Smooth muscle cell (in vitro differentiated cells): ENCODE results near the gene ZBED4. TPM values are rescaled to one million over a fixed set of nuclear protein-coding genes. Genes with fewer than 3 reads are reported as not detected.

ENCODE experiments used
- DNase-seq: peaks from one replicate; lab custom pipeline; 2025; ENCODE audit not compliant: unreplicated experiment; lab: John Stamatoyannopoulos, UW
- H2AFZ ChIP-seq: fragments of 200-600 bp; sonication (generic); 2 replicates; pipeline ENCODE4 v1.6.0; 2016; ENCODE audit warnings: antibody characterized with exemption, low read depth, mild to moderate bottlenecking
- H3F3A ChIP-seq: fragments of 200-600 bp; sonication (generic); 2 replicates; pipeline ENCODE4 v1.6.0; 2017; ENCODE audit warnings: antibody characterized with exemption, low read depth
- H3K27ac ChIP-seq: fragments of 200-600 bp; sonication (generic); 2 replicates; pipeline ENCODE4 v1.5.1; 2016; ENCODE audit warnings: low read depth, mild to moderate bottlenecking
- H3K27me3 ChIP-seq: fragments of 200-600 bp; sonication (generic); 2 replicates; pipeline ENCODE4 v1.6.1; 2016; ENCODE audit warnings: low read depth, mild to moderate bottlenecking
- H3K36me3 ChIP-seq: fragments of 200-600 bp; sonication (generic); 2 replicates; pipeline ENCODE4 v1.5.1; 2016; ENCODE audit warnings: low read depth
- H3K4me1 ChIP-seq: fragments of 200-600 bp; sonication (generic); 2 replicates; pipeline ENCODE4 v1.5.1; 2016; ENCODE audit warnings: low read depth
- H3K4me2 ChIP-seq: fragments of 200-600 bp; sonication (generic); 2 replicates; pipeline ENCODE4 v1.6.0; 2016; ENCODE audit warnings: mild to moderate bottlenecking
- H3K4me3 ChIP-seq: fragments of 200-600 bp; sonication (generic); 2 replicates; pipeline ENCODE4 v1.5.1; 2016; ENCODE audit warnings: mild to moderate bottlenecking
- H3K79me2 ChIP-seq: fragments of 200-600 bp; sonication (generic); 2 replicates; pipeline ENCODE4 v1.6.0; 2016; ENCODE audit warnings: low read depth, mild to moderate bottlenecking
- H3K9ac ChIP-seq: fragments of 200-600 bp; sonication (generic); 2 replicates; pipeline ENCODE4 v1.6.0; 2016; ENCODE audit warnings: low read depth
- H3K9me3 ChIP-seq: fragments of 200-600 bp; sonication (generic); replicated peaks from 2 replicates; pipeline ENCODE4 v1.5.1; 2016; ENCODE audit warnings: low read depth
- H4K20me1 ChIP-seq: fragments of 200-600 bp; sonication (generic); 2 replicates; pipeline ENCODE4 v1.6.0; 2016; ENCODE audit warnings: low read depth
- CTCF ChIP-seq: fragments of 200-600 bp; sonication (generic); IDR thresholded peaks from 2 replicates; pipeline ENCODE4 v1.5.1; 2017; ENCODE audit warnings: borderline replicate concordance, mild to moderate bottlenecking, antibody characterized with exemption; ENCODE audit not compliant: insufficient read depth, poor library complexity, severe bottlenecking
- WGBS: methylation state at CpG from one replicate; pipeline ENCODE4 v1.1.7; 2016; ENCODE audit warnings: low lambda C conversion rate; 5-methylcytosine and 5-hydroxymethylcytosine counted together
- polyA plus RNA-seq: library from polyadenylated mRNA; unstranded; fragments of >200 nt; fragmentation: Nextera tagmentation; extraction: Ambion mirVana; gene quantifications from 2 replicates; pipeline ENCODE4 v1.2.1, GENCODE V29; 2016
- total RNA-seq: library from RNA; depleted of rRNA; stranded (reverse); fragments of >200 nt; gene quantifications from 2 replicates; pipeline ENCODE4 v1.2.3, GENCODE V29; 2014

The ZBED4 gene
- total and polyA plus RNA-seq, 2 experiments from 2014 or later: 12.1 to 16.6 TPM

- Histone ChIP-seq H3K36me3 (no peaks in the 10 kb centered on the region), H3F3A (no peaks in the 10 kb centered on the region), H3K27ac (no peak overlapping the region), H3K9ac (no peak overlapping the region), H3K79me2 (peaks cover 20% of the 10 kb centered on the region), H4K20me1 (peaks cover under 1% of the 10 kb centered on the region), H3K27me3 (no peaks in the 10 kb centered on the region), H3K4me2 (no peak overlapping the region), H3K4me3 (no peak overlapping the region), H3K4me1 (peaks cover 4% of the 10 kb centered on the region), H3K9me3 (no peaks in the 10 kb centered on the region), H2AFZ (no peak overlapping the region)
- DNase-seq: no peak
- WGBS: 99% methylated on average over 18 of the region's 18 CpGs
- no peak for TF ChIP-seq CTCF
Observed at GRCh38 chr22:49920859-49921258, 67.2 kb downstream of the ZBED4 start.

- Histone ChIP-seq H4K20me1 (no peaks in the 10 kb centered on the region), H3K27me3 (no peaks in the 10 kb centered on the region), H3K9ac (no peak overlapping the region), H2AFZ (no peak overlapping the region), H3K36me3 (no peaks in the 10 kb centered on the region), H3K9me3 (no peaks in the 10 kb centered on the region), H3K4me3 (no peak overlapping the region), H3K79me2 (peaks cover 12% of the 10 kb centered on the region), H3K27ac (no peak overlapping the region), H3K4me2 (no peak overlapping the region), H3K4me1 (peaks cover 4% of the 10 kb centered on the region), H3F3A (no peaks in the 10 kb centered on the region)
- 94% methylated on average over 35 of the region's 35 CpGs for WGBS
- DNase-seq: no peak
- TF ChIP-seq CTCF: no peak
Observed at GRCh38 chr22:49921508-49922278, 68.0 kb downstream of the ZBED4 start.

- no peak overlapping the region for H3K9ac ChIP-seq
- no peak overlapping the region for H3K4me2 ChIP-seq
- peaks cover 4% of the 10 kb centered on the region for H3K79me2 ChIP-seq
- no peaks in the 10 kb centered on the region for H3K9me3 ChIP-seq
- H2AFZ ChIP-seq: no peak overlapping the region
- no peaks in the 10 kb centered on the region for H3K27me3 ChIP-seq
- H4K20me1 ChIP-seq: no peaks in the 10 kb centered on the region
- no peak for DNase-seq
- TF ChIP-seq CTCF: no peak
- H3K4me1 ChIP-seq: peaks cover 4% of the 10 kb centered on the region
- no peaks in the 10 kb centered on the region for H3K36me3 ChIP-seq
- H3F3A ChIP-seq: no peaks in the 10 kb centered on the region
- no peak overlapping the region for H3K27ac ChIP-seq
- 91% methylated on average over 18 of the region's 22 CpGs for WGBS
- H3K4me3 ChIP-seq: no peak overlapping the region
Observed at GRCh38 chr22:49922484-49922883, 68.8 kb downstream of the ZBED4 start.

- no peak overlapping the region for H3K9ac ChIP-seq
- no peak overlapping the region for H3K4me2 ChIP-seq
- no peak overlapping the region for H3K4me3 ChIP-seq
- no peaks in the 10 kb centered on the region for H3K9me3 ChIP-seq
- H3K79me2 ChIP-seq: no peaks in the 10 kb centered on the region
- no peaks in the 10 kb centered on the region for H3F3A ChIP-seq
- no peaks in the 10 kb centered on the region for H3K27me3 ChIP-seq
- TF ChIP-seq CTCF: no peak
- H2AFZ ChIP-seq: no peak overlapping the region
- H3K4me1 ChIP-seq: peaks cover 4% of the 10 kb centered on the region
- H3K36me3 ChIP-seq: no peaks in the 10 kb centered on the region
- DNase-seq: no peak
- over 99% methylated on average over 19 of the region's 25 CpGs for WGBS
- H4K20me1 ChIP-seq: no peaks in the 10 kb centered on the region
- no peak overlapping the region for H3K27ac ChIP-seq
Observed at GRCh38 chr22:49922926-49923325, 69.3 kb downstream of the ZBED4 start.
